WTC11 (cell line): Measurements from ENCODE around the gene NTMT2. TPM values are rescaled to one million over a fixed set of nuclear protein-coding genes. Genes with fewer than 3 reads are reported as not detected.

Source experiments
- ATAC-seq: fragments of 200-7000 bp; cut with Tn5 transposase; 2 replicates; pipeline ENCODE4 v1.10.0; 2021; ENCODE audit warnings: mild to moderate bottlenecking, moderate library complexity
- CTCF ChIA-PET: fragments of 300-600 bp; sonication (Branson Sonifier 250); formaldehyde crosslinking; loops from one replicate; lab custom pipeline; 2021; ENCODE audit warnings: antibody characterized with exemption; lab: Charles Lee
- POLR2A ChIA-PET: fragments of 350-600 bp; sonication (Branson Sonifier 250); formaldehyde crosslinking; loops from one replicate; lab custom pipeline; 2021; ENCODE audit warnings: antibody characterized with exemption; lab: Charles Lee
- DNase-seq: peaks from one replicate; pipeline ENCODE4 v3.0.0; 2021; ENCODE audit warnings: low spot score
- H3K27ac Mint-ChIP-seq: 2 replicates; pipeline ENCODE4 v1.8.0; 2021; ENCODE audit warnings: mixed read lengths
- H3K27me3 Mint-ChIP-seq: 2 replicates; pipeline ENCODE4 v1.8.0; 2021; ENCODE audit warnings: low read depth, mild to moderate bottlenecking, moderate library complexity, mixed read lengths
- H3K36me3 Mint-ChIP-seq: 2 replicates; pipeline ENCODE4 v1.8.0; 2021; ENCODE audit warnings: mixed read lengths
- H3K4me1 Mint-ChIP-seq: 2 replicates; pipeline ENCODE4 v1.8.0; 2022; ENCODE audit warnings: mixed read lengths
- H3K4me3 Mint-ChIP-seq: 2 replicates; pipeline ENCODE4 v1.8.0; 2021; ENCODE audit warnings: mild to moderate bottlenecking, moderate library complexity, mixed read lengths
- H3K9me3 Mint-ChIP-seq: 2 replicates; pipeline ENCODE4 v1.8.0; 2021; ENCODE audit warnings: mixed read lengths
- ATF2 ChIP-seq: sonication (generic); formaldehyde crosslinking; IDR thresholded peaks from 2 replicates; pipeline ENCODE4 v1.8.1; 2022; ENCODE audit warnings: low read depth, missing genetic modification reagents, borderline replicate concordance
- FOXP1 ChIP-seq: sonication (generic); formaldehyde crosslinking; IDR thresholded peaks from 2 replicates; pipeline ENCODE4 v1.8.0; 2022; ENCODE audit warnings: missing genetic modification reagents, mild to moderate bottlenecking, moderate library complexity, borderline replicate concordance
- GRHL2 ChIP-seq: fragments of 250-450 bp; sonication (Bioruptor Pico); IDR thresholded peaks from 2 replicates; pipeline ENCODE4 v1.8.0; 2022; ENCODE audit warnings: mild to moderate bottlenecking, moderate library complexity; ENCODE audit not compliant: insufficient replicate concordance, severe bottlenecking
- GTF2I ChIP-seq: fragments of 250-450 bp; sonication (Bioruptor Pico); conservative IDR thresholded peaks from 2 replicates; pipeline ENCODE4 v1.4.0; 2021; ENCODE audit warnings: mild to moderate bottlenecking
- HMGXB4 ChIP-seq: sonication (generic); formaldehyde crosslinking; IDR thresholded peaks from 2 replicates; pipeline ENCODE4 v1.8.1; 2023; ENCODE audit warnings: mild to moderate bottlenecking, moderate library complexity, missing genetic modification reagents
- IRF1 ChIP-seq: sonication (generic); formaldehyde crosslinking; IDR thresholded peaks from 2 replicates; pipeline ENCODE4 v1.8.0; 2023; ENCODE audit warnings: missing genetic modification reagents
- IRF2 ChIP-seq: sonication (generic); formaldehyde crosslinking; IDR thresholded peaks from 2 replicates; pipeline ENCODE4 v1.8.0; 2022; ENCODE audit warnings: low read depth, missing genetic modification reagents, borderline replicate concordance
- KAT7 ChIP-seq: sonication (generic); formaldehyde crosslinking; IDR thresholded peaks from 2 replicates; pipeline ENCODE4 v1.8.1; 2023; ENCODE audit warnings: missing genetic modification reagents, mild to moderate bottlenecking, borderline replicate concordance
- MAX ChIP-seq: sonication (generic); formaldehyde crosslinking; IDR thresholded peaks from 2 replicates; pipeline ENCODE4 v1.8.0; 2022; ENCODE audit warnings: mild to moderate bottlenecking, missing genetic modification reagents
- NFATC4 ChIP-seq: fragments of 250-450 bp; sonication (Bioruptor Pico); IDR thresholded peaks from 2 replicates; pipeline ENCODE4 v1.9.0; 2021; ENCODE audit warnings: mild to moderate bottlenecking
- NFYB ChIP-seq: sonication (generic); formaldehyde crosslinking; conservative IDR thresholded peaks from 2 replicates; pipeline ENCODE4 v1.8.0; 2022; ENCODE audit warnings: low read depth, missing genetic modification reagents
- PRRX2 ChIP-seq: fragments of 250-450 bp; sonication (Bioruptor Pico); IDR thresholded peaks from 2 replicates; pipeline ENCODE4 v1.8.0; 2021; ENCODE audit warnings: mild to moderate bottlenecking
- ZNF138 ChIP-seq: sonication (generic); formaldehyde crosslinking; conservative IDR thresholded peaks from 2 replicates; pipeline ENCODE4 v1.8.1; 2022; ENCODE audit warnings: mild to moderate bottlenecking, moderate library complexity, missing genetic modification reagents
- ZNF232 ChIP-seq: sonication (generic); formaldehyde crosslinking; IDR thresholded peaks from 2 replicates; pipeline ENCODE4 v1.8.0; 2022; ENCODE audit warnings: mild to moderate bottlenecking, missing genetic modification reagents
- ZNF425 ChIP-seq: fragments of 250-450 bp; sonication (Bioruptor Pico); conservative IDR thresholded peaks from 2 replicates; pipeline ENCODE4 v1.9.0; 2021; ENCODE audit warnings: mild to moderate bottlenecking
- total RNA-seq: library from RNA; stranded (reverse); gene quantifications from 3 replicates; pipeline ENCODE4 v1.2.3, GENCODE V29; 2021
- TF ChIP-seq, protein P1 (sequence below): sonication (generic); formaldehyde crosslinking; IDR thresholded peaks from 2 replicates; pipeline ENCODE4 v1.8.0; 2022; ENCODE audit warnings: mild to moderate bottlenecking, missing genetic modification reagents
- TF ChIP-seq, protein P2 (sequence below): sonication (generic); formaldehyde crosslinking; IDR thresholded peaks from 2 replicates; pipeline ENCODE4 v1.8.0; 2022; ENCODE audit warnings: mild to moderate bottlenecking, missing genetic modification reagents
- TF ChIP-seq, protein P3 (sequence below): sonication (generic); formaldehyde crosslinking; conservative IDR thresholded peaks from 2 replicates; pipeline ENCODE4 v1.8.1; 2022; ENCODE audit warnings: mild to moderate bottlenecking, missing genetic modification reagents
- TF ChIP-seq, protein P4 (sequence below): sonication (generic); formaldehyde crosslinking; IDR thresholded peaks from 2 replicates; pipeline ENCODE4 v1.8.1; 2023; ENCODE audit warnings: mild to moderate bottlenecking, missing genetic modification reagents
- TF ChIP-seq, protein P5 (sequence below): sonication (generic); formaldehyde crosslinking; IDR thresholded peaks from 2 replicates; pipeline ENCODE4 v1.8.1; 2022; ENCODE audit warnings: low read depth, mild to moderate bottlenecking, moderate library complexity, missing genetic modification reagents, borderline replicate concordance

The NTMT2 gene
- total RNA-seq, 1 experiment from 2014 or later, result 0.24 TPM

- TF ChIP-seq, protein P1, sequence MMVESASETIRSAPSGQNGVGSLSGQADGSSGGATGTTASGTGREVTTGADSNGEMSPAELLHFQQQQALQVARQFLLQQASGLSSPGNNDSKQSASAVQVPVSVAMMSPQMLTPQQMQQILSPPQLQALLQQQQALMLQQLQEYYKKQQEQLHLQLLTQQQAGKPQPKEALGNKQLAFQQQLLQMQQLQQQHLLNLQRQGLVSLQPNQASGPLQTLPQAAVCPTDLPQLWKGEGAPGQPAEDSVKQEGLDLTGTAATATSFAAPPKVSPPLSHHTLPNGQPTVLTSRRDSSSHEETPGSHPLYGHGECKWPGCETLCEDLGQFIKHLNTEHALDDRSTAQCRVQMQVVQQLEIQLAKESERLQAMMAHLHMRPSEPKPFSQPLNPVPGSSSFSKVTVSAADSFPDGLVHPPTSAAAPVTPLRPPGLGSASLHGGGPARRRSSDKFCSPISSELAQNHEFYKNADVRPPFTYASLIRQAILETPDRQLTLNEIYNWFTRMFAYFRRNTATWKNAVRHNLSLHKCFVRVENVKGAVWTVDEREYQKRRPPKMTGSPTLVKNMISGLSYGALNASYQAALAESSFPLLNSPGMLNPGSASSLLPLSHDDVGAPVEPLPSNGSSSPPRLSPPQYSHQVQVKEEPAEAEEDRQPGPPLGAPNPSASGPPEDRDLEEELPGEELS, result no peak
- TF ChIP-seq IRF1 (CRISPR knock-in tag) (no peak), HMGXB4 (CRISPR knock-in tag) (no peak), NFATC4 (no peak), ZNF138 (CRISPR knock-in tag) (no peak), ATF2 (CRISPR knock-in tag) (no peak), FOXP1 (CRISPR knock-in tag) (no peak), ZNF425 (CRISPR knock-in tag) (no peak), KAT7 (CRISPR knock-in tag) (no peak), PRRX2 (CRISPR knock-in tag) (no peak), MAX (CRISPR knock-in tag) (no peak), IRF2 (CRISPR knock-in tag) (no peak)
- TF ChIP-seq, protein P2, sequence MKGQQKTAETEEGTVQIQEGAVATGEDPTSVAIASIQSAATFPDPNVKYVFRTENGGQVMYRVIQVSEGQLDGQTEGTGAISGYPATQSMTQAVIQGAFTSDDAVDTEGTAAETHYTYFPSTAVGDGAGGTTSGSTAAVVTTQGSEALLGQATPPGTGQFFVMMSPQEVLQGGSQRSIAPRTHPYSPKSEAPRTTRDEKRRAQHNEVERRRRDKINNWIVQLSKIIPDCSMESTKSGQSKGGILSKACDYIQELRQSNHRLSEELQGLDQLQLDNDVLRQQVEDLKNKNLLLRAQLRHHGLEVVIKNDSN, result no peak
- TF ChIP-seq, protein P3, sequence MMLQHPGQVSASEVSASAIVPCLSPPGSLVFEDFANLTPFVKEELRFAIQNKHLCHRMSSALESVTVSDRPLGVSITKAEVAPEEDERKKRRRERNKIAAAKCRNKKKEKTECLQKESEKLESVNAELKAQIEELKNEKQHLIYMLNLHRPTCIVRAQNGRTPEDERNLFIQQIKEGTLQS (CRISPR knock-in tag), result no peak
Measured at GRCh38 chr1:170134521-170134920, 11.2 kb upstream of the NTMT2 start (continued).

GRCh38 chr1:170140371-170140770, 5.4 kb upstream of the NTMT2 start:
- Mint-ChIP-seq H3K36me3 (peaks cover 8% of the 10 kb centered on the region; the same call in 1 of the 2 replicates), H3K4me1 (peaks cover 12% of the 10 kb centered on the region), H3K4me3 (no peak overlapping the region)
- ATAC-seq, result no peak
- TF ChIP-seq, protein P4, sequence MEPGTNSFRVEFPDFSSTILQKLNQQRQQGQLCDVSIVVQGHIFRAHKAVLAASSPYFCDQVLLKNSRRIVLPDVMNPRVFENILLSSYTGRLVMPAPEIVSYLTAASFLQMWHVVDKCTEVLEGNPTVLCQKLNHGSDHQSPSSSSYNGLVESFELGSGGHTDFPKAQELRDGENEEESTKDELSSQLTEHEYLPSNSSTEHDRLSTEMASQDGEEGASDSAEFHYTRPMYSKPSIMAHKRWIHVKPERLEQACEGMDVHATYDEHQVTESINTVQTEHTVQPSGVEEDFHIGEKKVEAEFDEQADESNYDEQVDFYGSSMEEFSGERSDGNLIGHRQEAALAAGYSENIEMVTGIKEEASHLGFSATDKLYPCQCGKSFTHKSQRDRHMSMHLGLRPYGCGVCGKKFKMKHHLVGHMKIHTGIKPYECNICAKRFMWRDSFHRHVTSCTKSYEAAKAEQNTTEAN (CRISPR knock-in tag), result no peak
- no peak for TF ChIP-seq ZNF232
- no peak for TF ChIP-seq GTF2I
- TF ChIP-seq, protein P5, sequence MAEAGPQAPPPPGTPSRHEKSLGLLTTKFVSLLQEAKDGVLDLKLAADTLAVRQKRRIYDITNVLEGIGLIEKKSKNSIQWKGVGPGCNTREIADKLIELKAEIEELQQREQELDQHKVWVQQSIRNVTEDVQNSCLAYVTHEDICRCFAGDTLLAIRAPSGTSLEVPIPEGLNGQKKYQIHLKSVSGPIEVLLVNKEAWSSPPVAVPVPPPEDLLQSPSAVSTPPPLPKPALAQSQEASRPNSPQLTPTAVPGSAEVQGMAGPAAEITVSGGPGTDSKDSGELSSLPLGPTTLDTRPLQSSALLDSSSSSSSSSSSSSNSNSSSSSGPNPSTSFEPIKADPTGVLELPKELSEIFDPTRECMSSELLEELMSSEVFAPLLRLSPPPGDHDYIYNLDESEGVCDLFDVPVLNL, result no peak
- TF ChIP-seq GRHL2 (CRISPR knock-in tag), result no peak
- TF ChIP-seq NFYB (CRISPR knock-in tag), result no peak
- TF ChIP-seq, all 79 proteins: peak for 0
- CTCF ChIA-PET, result no interaction called here
- Mint-ChIP-seq H3K9me3 (peaks cover 9% of the 10 kb centered on the region), H3K27ac (no peak overlapping the region), H3K27me3 (peaks cover 36% of the 10 kb centered on the region)
- POLR2A ChIA-PET, result no interaction called here
- DNase-seq, result no peak
